Measurements from ENCODE around the gene TXNDC11. TPM values are rescaled to one million over a fixed set of nuclear protein-coding genes. Genes with fewer than 3 reads are reported as not detected.

The TXNDC11 gene
- polyA plus RNA-seq, 6 donors from 2014 or later: 34.6 to 65.6 (median 40.2) TPM

DNA sequence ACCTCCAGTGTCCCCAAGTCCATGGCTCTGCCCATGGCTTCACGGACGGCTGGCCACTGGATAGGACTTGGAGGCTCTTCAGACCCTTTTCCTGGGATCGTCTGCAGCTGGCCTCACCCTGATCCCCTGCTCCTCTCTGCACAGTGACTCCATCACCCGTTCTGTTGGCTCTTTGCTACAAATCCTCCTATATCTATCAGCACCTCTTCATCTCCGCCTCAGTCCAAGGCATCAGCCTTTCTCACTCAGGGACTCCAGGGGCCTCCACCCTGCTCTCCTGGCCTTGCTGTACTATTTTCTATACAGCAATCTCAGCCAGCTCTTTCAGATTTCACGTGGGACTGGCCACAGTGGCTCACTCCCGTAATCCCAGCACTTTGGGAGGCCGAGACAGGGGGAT, 85.1 kb downstream of the TXNDC11 start:
- peak overlapping the region in 1 of 6 donors; percentile 71 for H3K27ac Mint-ChIP-seq
- peak overlapping the region in 1 of 8 donors; percentile 10 for H3K4me3 Mint-ChIP-seq
- H3K36me3 Mint-ChIP-seq: no peaks in the 10 kb centered on the region
- no peak for ATAC-seq (ENCODE audit: low read depth in 2 of 2)
- no peaks in the 10 kb centered on the region for H3K27me3 Mint-ChIP-seq
- H3K9me3 Mint-ChIP-seq: no peaks in the 10 kb centered on the region
- no peak for DNase-seq
- peaks cover 6 to 14% (median 10%) of the 10 kb centered on the region in 3 donors for H3K4me1 Mint-ChIP-seq

DNA sequence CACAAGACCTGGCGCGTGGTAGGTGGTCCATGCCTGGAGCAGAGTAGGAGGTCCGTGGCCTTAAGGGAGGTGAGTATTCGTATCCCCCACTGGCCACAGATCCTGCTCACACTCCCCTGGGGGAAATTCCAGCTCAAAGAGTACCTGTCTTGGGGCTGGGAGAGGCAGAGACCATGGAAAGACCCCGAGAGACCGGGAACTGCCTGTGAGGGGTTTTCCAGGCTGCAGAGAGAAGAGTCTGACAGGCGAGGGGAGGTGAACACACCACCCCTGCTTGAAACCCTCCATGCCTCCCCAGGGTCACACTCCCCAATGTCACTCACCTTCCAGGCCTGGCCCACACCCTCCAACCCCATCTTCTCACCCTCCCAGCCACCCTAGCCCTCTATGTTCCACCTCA, 87.0 kb downstream of the TXNDC11 start:
- Mint-ChIP-seq H3K9me3 (no peaks in the 10 kb centered on the region), H3K4me1 (peaks cover 8 to 16% (median 15%) of the 10 kb centered on the region in 3 donors), H3K4me3 (no peak overlapping the region), H3K36me3 (no peaks in the 10 kb centered on the region), H3K27ac (no peak overlapping the region), H3K27me3 (no peaks in the 10 kb centered on the region)
- no peak for ATAC-seq (ENCODE audit: low read depth in 2 of 2)
- no peak for DNase-seq

DNA sequence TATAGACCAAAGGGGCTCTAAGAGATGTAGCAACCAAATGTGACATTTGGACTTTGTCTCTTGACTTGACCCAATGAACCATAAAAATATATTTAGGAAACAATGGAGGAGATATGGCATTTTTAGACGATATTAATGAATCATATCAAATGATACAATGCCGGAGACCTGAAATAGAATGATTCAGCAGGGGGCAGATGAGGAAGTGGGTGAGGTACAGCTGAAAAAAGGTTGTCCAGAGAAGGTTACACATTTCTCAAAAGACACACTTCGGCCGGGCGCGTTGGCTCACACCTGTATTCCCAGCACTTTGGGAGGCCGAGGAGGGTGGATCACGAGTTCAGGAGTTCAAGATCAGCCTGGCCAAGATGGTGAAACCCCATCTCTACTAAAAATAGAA, 90.9 kb downstream of the TXNDC11 start:
- H3K4me3 Mint-ChIP-seq: no peak overlapping the region

GRCh38 chr16:11650641-11651591, 91.7 kb downstream of the TXNDC11 start:
- Mint-ChIP-seq H3K4me1 (peaks cover 8 to 11% (median 8%) of the 10 kb centered on the region in 3 donors), H3K4me3 (no peak overlapping the region), H3K27me3 (no peaks in the 10 kb centered on the region), H3K27ac (peak overlapping the region in 5 of 6 donors; percentile 3 to 72 (median 50)), H3K9me3 (no peaks in the 10 kb centered on the region), H3K36me3 (no peaks in the 10 kb centered on the region)
- DNase-seq (no peak), ATAC-seq (ENCODE audit: low read depth in 2 of 2) (no peak)

More for the DNA sequence above, 90.9 kb downstream of the TXNDC11 start:
- Mint-ChIP-seq H3K27ac (peak overlapping the region in 3 of 6 donors; percentile 50 to 63 (median 54)), H3K36me3 (no peaks in the 10 kb centered on the region), H3K27me3 (no peaks in the 10 kb centered on the region), H3K4me1 (peaks cover 8 to 14% (median 8%) of the 10 kb centered on the region in 3 donors), H3K9me3 (no peaks in the 10 kb centered on the region)
- peak in 1 of 2 donors; percentile 33 for ATAC-seq (ENCODE audit: low read depth in 2 of 2)
- no peak for DNase-seq

DNA sequence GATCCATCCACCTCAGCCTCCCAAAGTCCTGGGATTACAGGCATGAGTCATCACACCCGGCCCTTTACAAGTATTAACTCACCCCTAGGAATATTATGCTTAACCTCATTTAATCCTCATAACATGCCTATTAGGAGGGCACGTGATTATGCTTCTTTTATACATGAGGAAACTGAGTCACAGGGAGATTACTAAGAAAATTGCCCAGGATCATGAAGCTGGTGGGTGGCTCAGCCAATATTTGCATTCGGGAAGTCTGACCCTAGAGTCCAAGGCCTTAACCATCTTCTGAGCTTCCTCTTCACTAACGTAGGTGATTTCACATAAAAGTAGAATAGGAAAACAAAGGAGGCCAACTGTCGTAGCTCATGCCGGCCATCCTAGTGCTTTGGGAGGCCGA, 93.4 kb downstream of the TXNDC11 start:
- Mint-ChIP-seq H3K4me3 (peak overlapping the region in 1 of 8 donors; percentile 37), H3K9me3 (no peaks in the 10 kb centered on the region), H3K36me3 (no peaks in the 10 kb centered on the region), H3K4me1 (peaks cover 8 to 11% (median 8%) of the 10 kb centered on the region in 3 donors), H3K27ac (peak overlapping the region in 1 of 6 donors; percentile 60), H3K27me3 (no peaks in the 10 kb centered on the region)
- ATAC-seq (ENCODE audit: low read depth in 2 of 2) (no peak), DNase-seq (no peak)

DNA sequence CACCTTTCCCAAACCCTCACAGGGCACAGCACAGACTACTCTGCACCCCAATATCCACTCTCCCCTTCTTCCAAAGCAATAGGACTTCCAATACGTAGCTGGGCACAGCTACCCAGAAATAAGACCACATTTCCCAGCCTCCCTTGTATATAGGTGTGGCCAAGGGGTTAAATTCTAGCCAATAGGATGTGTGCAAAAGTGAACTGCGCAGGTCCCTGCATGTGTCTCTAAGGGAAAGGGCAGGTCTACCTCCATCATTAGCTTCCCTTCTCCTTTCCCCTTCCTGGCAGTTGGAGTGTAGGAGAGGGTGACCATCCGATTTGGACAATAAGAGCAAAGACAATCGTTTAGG, 99.9 kb downstream of the TXNDC11 start:
- Mint-ChIP-seq H3K4me3 (no peak overlapping the region), H3K9me3 (no peaks in the 10 kb centered on the region), H3K36me3 (no peaks in the 10 kb centered on the region), H3K27ac (peak overlapping the region in 1 of 6 donors; percentile 22), H3K27me3 (peaks cover 0 to 6% (median 4%) of the 10 kb centered on the region in 3 donors), H3K4me1 (peaks cover 4 to 13% (median 9%) of the 10 kb centered on the region in 3 donors)
- ATAC-seq (ENCODE audit: low read depth in 2 of 2) (no peak), DNase-seq (no peak)

DNA sequence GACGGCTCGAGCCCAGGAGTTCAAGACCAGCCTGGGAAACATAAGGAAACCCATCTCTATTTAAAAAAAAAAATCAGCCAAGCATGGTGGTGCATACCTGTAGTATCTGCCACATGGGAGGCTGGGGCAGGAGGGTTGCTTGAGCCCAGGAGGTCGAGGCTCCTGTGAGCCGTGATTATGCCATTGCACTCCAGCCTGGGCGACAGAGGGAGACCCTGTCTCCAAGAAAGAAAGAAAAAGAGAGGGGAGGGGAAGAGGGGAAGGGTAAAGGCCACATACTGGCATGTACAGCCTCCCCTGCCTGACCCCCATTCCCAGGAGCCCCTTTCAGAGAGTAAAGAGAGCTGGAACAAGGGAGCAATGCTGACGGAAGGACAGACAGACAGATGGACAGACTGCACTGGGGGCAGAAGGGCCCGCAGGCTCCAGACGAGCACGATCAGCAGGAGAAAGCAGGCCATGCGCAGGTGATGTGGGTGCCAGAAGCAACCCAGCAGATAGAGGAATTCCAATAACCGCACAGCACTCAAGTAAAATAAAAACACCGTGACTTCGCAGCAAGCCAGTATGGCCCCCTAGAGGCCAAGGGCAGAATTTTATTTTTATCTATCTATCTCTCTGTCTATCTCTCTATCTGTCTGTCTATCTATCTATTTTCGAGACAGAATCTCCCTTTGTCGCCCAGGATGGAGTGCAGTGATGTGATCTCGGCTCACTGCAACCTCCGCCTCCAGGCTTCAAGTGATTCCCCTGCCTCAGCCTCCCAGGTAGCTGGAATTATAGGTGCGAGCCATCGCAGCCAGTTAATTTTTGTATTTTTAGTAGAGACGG, 101.5 kb downstream of the TXNDC11 start:
- H3K4me3 Mint-ChIP-seq: no peak overlapping the region
- H3K27me3 Mint-ChIP-seq: peaks cover 0 to 6% (median 4%) of the 10 kb centered on the region in 3 donors
- peaks cover 6 to 13% (median 9%) of the 10 kb centered on the region in 3 donors for H3K4me1 Mint-ChIP-seq
- no peaks in the 10 kb centered on the region for H3K9me3 Mint-ChIP-seq
- no peaks in the 10 kb centered on the region for H3K36me3 Mint-ChIP-seq
- ATAC-seq (ENCODE audit: low read depth in 2 of 2) (peak; percentile 72 to 80), DNase-seq (peak; percentile 62)
- peak overlapping the region in 2 of 6 donors; percentile 68 to 69 for H3K27ac Mint-ChIP-seq

- Mint-ChIP-seq H3K27ac (peak overlapping the region in 2 of 6 donors; percentile 53 to 61), H3K27me3 (peaks cover 0 to 12% (median 4%) of the 10 kb centered on the region in 3 donors), H3K36me3 (no peaks in the 10 kb centered on the region), H3K4me3 (no peak overlapping the region), H3K4me1 (peaks cover 9 to 13% (median 11%) of the 10 kb centered on the region in 3 donors), H3K9me3 (no peaks in the 10 kb centered on the region)
- ATAC-seq (ENCODE audit: low read depth in 2 of 2) (no peak), DNase-seq (no peak)
Measured at GRCh38 chr16:11639925-11640899, 102.4 kb downstream of the TXNDC11 start.

GRCh38 chr16:11639008-11639562, 103.6 kb downstream of the TXNDC11 start:
- Mint-ChIP-seq H3K4me1 (peaks cover 9 to 19% (median 15%) of the 10 kb centered on the region in 3 donors), H3K36me3 (no peaks in the 10 kb centered on the region), H3K27me3 (peaks cover 0 to 12% (median 9%) of the 10 kb centered on the region in 3 donors), H3K4me3 (no peak overlapping the region), H3K27ac (peak overlapping the region in 1 of 6 donors; percentile 72), H3K9me3 (no peaks in the 10 kb centered on the region)
- no peak for DNase-seq
- ATAC-seq (ENCODE audit: low read depth in 2 of 2): no peak

GRCh38 chr16:11638140-11638539, 104.5 kb downstream of the TXNDC11 start:
- DNase-seq (no peak), ATAC-seq (ENCODE audit: low read depth in 2 of 2) (no peak)
- H3K4me3 Mint-ChIP-seq: no peak overlapping the region
- no peaks in the 10 kb centered on the region for H3K36me3 Mint-ChIP-seq
- H3K4me1 Mint-ChIP-seq: peaks cover 9 to 21% (median 15%) of the 10 kb centered on the region in 3 donors
- H3K9me3 Mint-ChIP-seq: no peaks in the 10 kb centered on the region
- H3K27ac Mint-ChIP-seq: no peak overlapping the region
- H3K27me3 Mint-ChIP-seq: peaks cover 0 to 12% (median 9%) of the 10 kb centered on the region in 3 donors

DNA sequence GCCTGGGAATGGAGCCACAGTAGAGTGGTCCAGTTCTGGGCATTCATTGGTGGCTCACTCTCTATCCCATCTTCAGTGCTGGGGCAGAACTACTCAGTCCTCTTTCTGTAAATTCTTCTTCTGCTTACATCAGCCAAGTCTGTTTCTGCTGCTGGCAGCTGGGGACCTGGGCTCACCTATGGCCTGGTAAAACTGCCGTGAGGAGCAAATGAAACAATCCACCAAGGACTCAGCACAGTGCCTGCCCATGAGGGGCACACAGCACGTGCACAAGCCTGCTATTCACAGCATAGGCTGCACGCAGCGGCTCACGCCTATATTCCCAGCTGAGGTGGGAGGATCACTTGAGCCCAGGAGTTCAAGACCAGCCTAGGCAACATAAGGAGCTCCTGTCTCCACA, 105.3 kb downstream of the TXNDC11 start:
- Mint-ChIP-seq H3K36me3 (no peaks in the 10 kb centered on the region), H3K27me3 (peaks cover 0 to 12% (median 9%) of the 10 kb centered on the region in 3 donors), H3K4me1 (peaks cover 9 to 18% (median 15%) of the 10 kb centered on the region in 3 donors), H3K4me3 (no peak overlapping the region), H3K9me3 (no peaks in the 10 kb centered on the region), H3K27ac (no peak overlapping the region)
- DNase-seq: no peak
- ATAC-seq (ENCODE audit: low read depth in 2 of 2): no peak

DNA sequence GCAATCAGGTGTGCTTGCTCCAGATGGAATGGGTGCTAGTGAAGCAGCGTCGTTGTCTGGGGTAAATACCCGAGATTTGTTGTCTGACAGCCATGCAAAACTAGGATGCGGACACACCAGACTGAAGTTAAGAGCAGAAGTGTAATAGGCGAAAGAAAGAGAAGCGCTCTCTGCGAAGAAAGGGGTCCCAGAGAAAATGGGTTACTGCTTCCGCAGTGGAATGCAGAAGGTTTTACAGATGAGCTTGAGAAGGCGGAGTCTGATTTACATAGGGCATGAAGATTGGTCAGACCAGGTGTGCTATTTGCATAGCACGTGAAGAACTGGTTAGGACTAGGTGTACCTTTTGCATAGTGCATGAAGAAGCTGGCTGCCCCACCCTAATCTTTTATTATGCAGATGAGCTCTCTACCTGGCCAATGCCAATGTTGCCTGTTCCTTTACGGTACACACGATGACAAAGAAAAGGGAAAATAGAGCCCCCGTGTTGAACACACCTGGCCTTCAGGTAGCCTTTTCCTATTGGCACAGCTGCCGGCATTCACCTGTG, 106.4 kb downstream of the TXNDC11 start:
- Mint-ChIP-seq H3K27ac (no peak overlapping the region), H3K4me1 (peaks cover 6 to 15% (median 14%) of the 10 kb centered on the region in 3 donors), H3K27me3 (peaks cover 0 to 12% (median 6%) of the 10 kb centered on the region in 3 donors), H3K36me3 (no peaks in the 10 kb centered on the region), H3K4me3 (no peak overlapping the region), H3K9me3 (no peaks in the 10 kb centered on the region)
- peak; percentile 59 to 61 for ATAC-seq (ENCODE audit: low read depth in 2 of 2)
- no peak for DNase-seq
